ENCODE results near the gene GAGE12G.
"Not testable (repeated sequence)": the region's sequence is repeated elsewhere in the genome, so short reads cannot be mapped to it uniquely, and the experiment has no call there.

Gene GAGE12G

GRCh38 chrX:49570100-49570499 lies at the start of gene GAGE12G:
Gene GAGE12G, plus strand, starts transcription at chrX:49570400. Its CDS starts 1,155 bp downstream, at chrX:49571555.
- DNase-seq: not testable (repeated sequence)

- not testable (repeated sequence) for DNase-seq
Measured at GRCh38 chrX:49531877-49532276, 38.3 kb upstream of the GAGE12G start, which contains the start of gene GAGE12C. Gene GAGE12C, plus strand, starts transcription at chrX:49532177. Its CDS starts 1,155 bp downstream, at chrX:49533332.

- not testable (repeated sequence) for DNase-seq
Measured at GRCh38 chrX:49541433-49541832, 28.8 kb upstream of the GAGE12G start, which contains the start of gene GAGE12D. Gene GAGE12D, plus strand, starts transcription at chrX:49541733. Its CDS starts 1,155 bp downstream, at chrX:49542888.

- DNase-seq: not testable (repeated sequence)
Measured at GRCh38 chrX:49550989-49551388, 19.2 kb upstream of the GAGE12G start, which contains the start of gene GAGE12E. Gene GAGE12E, plus strand, starts transcription at chrX:49551289. Its CDS starts 1,155 bp downstream, at chrX:49552444.

- DNase-seq: not testable (repeated sequence)
Measured at GRCh38 chrX:49560542-49560941, 9.7 kb upstream of the GAGE12G start, which contains the start of gene GAGE12F. Gene GAGE12F, plus strand, starts transcription at chrX:49560842. Its CDS starts 1,155 bp downstream, at chrX:49561997.

- not testable (repeated sequence) for DNase-seq
Measured at GRCh38 chrX:49568728-49569127, 1.5 kb upstream of the GAGE12G start.

GRCh38 chrX:49569152-49569551 lies 1.0 kb upstream of the GAGE12G start:
- DNase-seq: not testable (repeated sequence)

- DNase-seq: not testable (repeated sequence)
Measured at GRCh38 chrX:49579649-49580048, 9.4 kb downstream of the GAGE12G start, which contains the start of gene GAGE12H. Gene GAGE12H, plus strand, starts transcription at chrX:49579949. Its CDS starts 1,155 bp downstream, at chrX:49581104.

GRCh38 chrX:49589196-49589595 lies 19.0 kb downstream of the GAGE12G start, which contains the start of gene GAGE2A:
Gene GAGE2A, plus strand, starts transcription at chrX:49589496. Its CDS starts 1,155 bp downstream, at chrX:49590651.
- not testable (repeated sequence) for DNase-seq

GRCh38 chrX:49589769-49590478 lies 19.7 kb downstream of the GAGE12G start:
- peak; percentile 29 for DNase-seq

GRCh38 chrX:49590488-49590887 lies 20.3 kb downstream of the GAGE12G start:
- not testable (repeated sequence) for DNase-seq

- not testable (repeated sequence) for DNase-seq
Measured at GRCh38 chrX:49598720-49599119, 28.5 kb downstream of the GAGE12G start, which contains the start of gene GAGE1. Gene GAGE1, plus strand, starts transcription at chrX:49599020. Its CDS starts 1,155 bp downstream, at chrX:49600175.

GRCh38 chrX:49610718-49611310 lies 40.6 kb downstream of the GAGE12G start:
- no peak for DNase-seq

- DNase-seq: no peak
Measured at GRCh38 chrX:49618574-49618973, 48.4 kb downstream of the GAGE12G start.

Data from activated CD4-positive, alpha-beta T cell treated with anti-CD3 and anti-CD28 coated beads, Interleukin-10, Interleukin-2, amounts not matched to agents 100 ng/mL and 50 ng/mL, durations not matched to agents 16 hours and 8 hours (primary cell).